T-helper 2 cell treated with Interferon-gamma antibody and Interleukin-4, amounts not matched to agents 5 μg/mL and 100 μg/mL, for 36 hours (primary cell): Measurements from ENCODE around the gene RNF121.

ENCODE experiments used
- DNase-seq: peaks from one replicate; pipeline ENCODE4 v3.0.0; 2021; ENCODE audit warnings: low spot score
- H3K27ac Mint-ChIP-seq: one replicate; pipeline ENCODE4 v1.8.0; 2021; ENCODE audit warnings: mild to moderate bottlenecking, mixed read lengths
- H3K27me3 Mint-ChIP-seq: one replicate; pipeline ENCODE4 v1.8.0; 2021; ENCODE audit warnings: low read depth, mixed read lengths
- H3K36me3 Mint-ChIP-seq: one replicate; pipeline ENCODE4 v1.8.0; 2021; ENCODE audit warnings: low read depth, mixed read lengths
- H3K4me1 Mint-ChIP-seq: one replicate; pipeline ENCODE4 v1.8.0; 2021; ENCODE audit warnings: low read depth, mixed read lengths
- H3K4me3 Mint-ChIP-seq: one replicate; pipeline ENCODE4 v1.8.0; 2022; ENCODE audit warnings: mild to moderate bottlenecking, moderate library complexity, mixed read lengths
- H3K9me3 Mint-ChIP-seq: one replicate; pipeline ENCODE4 v1.8.0; 2021; ENCODE audit warnings: mixed read lengths

The RNF121 gene

GRCh38 chr11:71948314-71949027, 19.6 kb downstream of the RNF121 start:
- Mint-ChIP-seq H3K4me3 (no peak overlapping the region), H3K27me3 (no peaks in the 10 kb centered on the region), H3K27ac (no peak overlapping the region), H3K9me3 (no peaks in the 10 kb centered on the region), H3K36me3 (peaks cover 4% of the 10 kb centered on the region), H3K4me1 (peaks cover 7% of the 10 kb centered on the region)
- no peak for DNase-seq

GRCh38 chr11:71949034-71949433, 20.2 kb downstream of the RNF121 start:
- Mint-ChIP-seq H3K4me1 (peaks cover 7% of the 10 kb centered on the region), H3K4me3 (no peak overlapping the region), H3K36me3 (peaks cover 4% of the 10 kb centered on the region), H3K9me3 (no peaks in the 10 kb centered on the region), H3K27ac (no peak overlapping the region), H3K27me3 (no peaks in the 10 kb centered on the region)
- DNase-seq = no peak

GRCh38 chr11:71951741-71952310, 23.0 kb downstream of the RNF121 start:
- no peak overlapping the region for H3K27ac Mint-ChIP-seq
- no peak for DNase-seq
- peaks cover 12% of the 10 kb centered on the region for H3K4me1 Mint-ChIP-seq
- no peaks in the 10 kb centered on the region for H3K27me3 Mint-ChIP-seq
- no peak overlapping the region for H3K4me3 Mint-ChIP-seq
- no peaks in the 10 kb centered on the region for H3K9me3 Mint-ChIP-seq
- H3K36me3 Mint-ChIP-seq = peaks cover 1% of the 10 kb centered on the region

GRCh38 chr11:71955898-71956456, 27.1 kb downstream of the RNF121 start:
- no peaks in the 10 kb centered on the region for H3K9me3 Mint-ChIP-seq
- H3K4me1 Mint-ChIP-seq = peaks cover 4% of the 10 kb centered on the region
- DNase-seq = no peak
- peaks cover 7% of the 10 kb centered on the region for H3K36me3 Mint-ChIP-seq
- no peaks in the 10 kb centered on the region for H3K27me3 Mint-ChIP-seq
- H3K4me3 Mint-ChIP-seq = no peak overlapping the region
- H3K27ac Mint-ChIP-seq = no peak overlapping the region

- DNase-seq = no peak
- peaks cover 7% of the 10 kb centered on the region for H3K4me1 Mint-ChIP-seq
- peak overlapping the region; percentile 31 for H3K27ac Mint-ChIP-seq
- H3K36me3 Mint-ChIP-seq = peaks cover 28% of the 10 kb centered on the region
- H3K27me3 Mint-ChIP-seq = no peaks in the 10 kb centered on the region
- H3K9me3 Mint-ChIP-seq = no peaks in the 10 kb centered on the region
- no peak overlapping the region for H3K4me3 Mint-ChIP-seq
Observed at GRCh38 chr11:71962428-71963038, 33.7 kb downstream of the RNF121 start.

- no peak for DNase-seq
- peaks cover 7% of the 10 kb centered on the region for H3K4me1 Mint-ChIP-seq
- H3K27me3 Mint-ChIP-seq = no peaks in the 10 kb centered on the region
- no peaks in the 10 kb centered on the region for H3K9me3 Mint-ChIP-seq
- H3K4me3 Mint-ChIP-seq = no peak overlapping the region
- H3K36me3 Mint-ChIP-seq = peaks cover 31% of the 10 kb centered on the region
- no peak overlapping the region for H3K27ac Mint-ChIP-seq
Observed at GRCh38 chr11:71963468-71963867, 34.6 kb downstream of the RNF121 start.

GRCh38 chr11:71964641-71965040, 35.8 kb downstream of the RNF121 start:
- Mint-ChIP-seq H3K9me3 (no peaks in the 10 kb centered on the region), H3K4me3 (no peak overlapping the region), H3K36me3 (peaks cover 32% of the 10 kb centered on the region), H3K4me1 (peaks cover 7% of the 10 kb centered on the region), H3K27me3 (no peaks in the 10 kb centered on the region), H3K27ac (no peak overlapping the region)
- no peak for DNase-seq

GRCh38 chr11:71971680-71972079, 42.8 kb downstream of the RNF121 start:
- no peak overlapping the region for H3K4me3 Mint-ChIP-seq
- H3K36me3 Mint-ChIP-seq = peaks cover 13% of the 10 kb centered on the region
- H3K9me3 Mint-ChIP-seq = no peaks in the 10 kb centered on the region
- no peak overlapping the region for H3K27ac Mint-ChIP-seq
- no peaks in the 10 kb centered on the region for H3K27me3 Mint-ChIP-seq
- no peak for DNase-seq
- H3K4me1 Mint-ChIP-seq = no peaks in the 10 kb centered on the region

- no peak for DNase-seq
- no peaks in the 10 kb centered on the region for H3K9me3 Mint-ChIP-seq
- H3K27me3 Mint-ChIP-seq = no peaks in the 10 kb centered on the region
- H3K27ac Mint-ChIP-seq = no peak overlapping the region
- H3K4me3 Mint-ChIP-seq = no peak overlapping the region
- H3K36me3 Mint-ChIP-seq = peaks cover 6% of the 10 kb centered on the region
- H3K4me1 Mint-ChIP-seq = no peaks in the 10 kb centered on the region
Observed at GRCh38 chr11:71976551-71976950, 47.7 kb downstream of the RNF121 start.

GRCh38 chr11:71977090-71977489, 48.2 kb downstream of the RNF121 start:
- Mint-ChIP-seq H3K9me3 (no peaks in the 10 kb centered on the region), H3K27ac (no peak overlapping the region), H3K27me3 (no peaks in the 10 kb centered on the region), H3K4me1 (no peaks in the 10 kb centered on the region), H3K36me3 (peaks cover 6% of the 10 kb centered on the region), H3K4me3 (no peak overlapping the region)
- no peak for DNase-seq

GRCh38 chr11:71977743-71978418, 49.0 kb downstream of the RNF121 start:
- H3K4me3 Mint-ChIP-seq = no peak overlapping the region
- no peak overlapping the region for H3K27ac Mint-ChIP-seq
- peaks cover 6% of the 10 kb centered on the region for H3K36me3 Mint-ChIP-seq
- H3K9me3 Mint-ChIP-seq = no peaks in the 10 kb centered on the region
- no peaks in the 10 kb centered on the region for H3K4me1 Mint-ChIP-seq
- H3K27me3 Mint-ChIP-seq = no peaks in the 10 kb centered on the region
- peak; percentile 34 for DNase-seq

- H3K4me3 Mint-ChIP-seq = no peak overlapping the region
- no peaks in the 10 kb centered on the region for H3K27me3 Mint-ChIP-seq
- no peak overlapping the region for H3K27ac Mint-ChIP-seq
- DNase-seq = no peak
- H3K9me3 Mint-ChIP-seq = no peaks in the 10 kb centered on the region
- no peaks in the 10 kb centered on the region for H3K4me1 Mint-ChIP-seq
- H3K36me3 Mint-ChIP-seq = peaks cover 10% of the 10 kb centered on the region
Observed at GRCh38 chr11:71979094-71979493, 50.2 kb downstream of the RNF121 start.

GRCh38 chr11:71979602-71980001, 50.8 kb downstream of the RNF121 start:
- peaks cover 9% of the 10 kb centered on the region for H3K36me3 Mint-ChIP-seq
- H3K27ac Mint-ChIP-seq = no peak overlapping the region
- no peaks in the 10 kb centered on the region for H3K27me3 Mint-ChIP-seq

GRCh38 chr11:71986131-71986530, 57.3 kb downstream of the RNF121 start:
- H3K4me1 Mint-ChIP-seq = peaks cover 5% of the 10 kb centered on the region
- no peak overlapping the region for H3K4me3 Mint-ChIP-seq
- peaks cover 10% of the 10 kb centered on the region for H3K36me3 Mint-ChIP-seq
- H3K9me3 Mint-ChIP-seq = no peaks in the 10 kb centered on the region
- H3K27ac Mint-ChIP-seq = no peak overlapping the region
- DNase-seq = no peak
- H3K27me3 Mint-ChIP-seq = no peaks in the 10 kb centered on the region

More at GRCh38 chr11:71979602-71980001, 50.8 kb downstream of the RNF121 start:
- no peak overlapping the region for H3K4me3 Mint-ChIP-seq
- no peak for DNase-seq
- H3K9me3 Mint-ChIP-seq = no peaks in the 10 kb centered on the region
- no peaks in the 10 kb centered on the region for H3K4me1 Mint-ChIP-seq
